ENCODE measurements around the gene PLXDC1. TPM values are rescaled to one million over a fixed set of nuclear protein-coding genes. Genes with fewer than 3 reads are reported as not detected.

The PLXDC1 gene
- total and polyA plus RNA-seq, 2 of the 8 experiments (the other 6 are each of a cell fraction or from before 2014, with no cell fraction given): 4.1 to 14.6 TPM

DNA sequence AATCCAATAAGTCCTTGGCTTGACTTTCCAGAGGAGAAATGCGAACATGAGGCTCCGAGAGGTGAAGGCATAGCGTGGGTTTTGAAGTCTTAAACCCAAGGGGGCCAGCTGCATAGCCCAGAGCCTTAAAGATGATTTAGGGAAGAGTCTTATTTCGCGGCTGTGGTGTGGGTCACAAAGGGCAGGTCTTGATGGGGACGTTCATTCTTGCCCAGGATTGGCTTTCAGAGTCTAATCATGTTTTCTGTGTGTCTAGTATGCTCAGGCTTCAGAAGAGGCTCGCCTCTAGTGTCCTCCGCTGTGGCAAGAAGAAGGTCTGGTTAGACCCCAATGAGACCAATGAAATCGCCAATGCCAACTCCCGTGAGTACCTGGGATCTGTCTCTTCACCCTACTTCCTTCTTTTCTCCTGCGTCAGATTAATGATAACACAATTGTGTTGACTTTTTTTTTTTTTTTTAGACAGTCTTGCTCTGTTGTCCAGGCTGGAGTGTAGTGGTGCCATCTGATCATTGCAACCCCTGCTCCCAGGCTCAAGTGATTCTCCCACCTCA lies 49.6 kb upstream of the PLXDC1 start:
- Histone ChIP-seq H3K9ac (replicated peaks in 1 of 4; ENCODE audit: extremely low read depth in 1 of 4, low read depth in 3 of 4, low read length in 3 of 4) (peak overlapping the region; percentile 93 to 98 (median 98)), H3K9me3 (ENCODE audit: insufficient read depth in 2 of 2, low read depth in 1 of 2, low read length in 1 of 2) (no peaks in the 10 kb centered on the region), H3K27me3 (replicated peaks in 1 of 4; ENCODE audit: control insufficient read depth in 3 of 4, extremely low read depth in 1 of 4, insufficient read depth in 3 of 4, low read length in 3 of 4) (no peaks in the 10 kb centered on the region), H3K79me1 (ENCODE audit: low read depth, low read length) (peaks cover 2% of the 10 kb centered on the region), H3K23me2 (ENCODE audit: low read depth, low read length) (peaks cover 11% of the 10 kb centered on the region), H3K56ac (replicated peaks; ENCODE audit: insufficient read length, low read depth, low read length) (peak overlapping the region; percentile 62), H2BK120ac (replicated peaks; ENCODE audit: low read depth, low read length) (no peak overlapping the region), H4K20me1 (replicated peaks in 1 of 2; ENCODE audit: control insufficient read depth in 1 of 2, insufficient read depth in 2 of 2, low read length in 2 of 2) (peaks cover 5% of the 10 kb centered on the region in 2 experiments), H4K8ac (ENCODE audit: extremely low read depth, insufficient read depth, low read length) (no peak overlapping the region), H3K23ac (ENCODE audit: insufficient read length) (no peak overlapping the region), H3K14ac (ENCODE audit: insufficient read length) (no peak overlapping the region), H3K4me2 (ENCODE audit: insufficient read depth in 1 of 2, low read depth in 2 of 2, low read length in 2 of 2) (peak overlapping the region; percentile 87 to 92), H2BK12ac (ENCODE audit: low read depth, low read length) (no peak overlapping the region), H2AFZ (ENCODE audit: low read length) (no peak overlapping the region), H3K4ac (replicated peaks; ENCODE audit: insufficient read length, low read depth, low read length) (peak overlapping the region; percentile 19), H2BK20ac (ENCODE audit: low read length) (no peak overlapping the region), H2BK15ac (ENCODE audit: low read length) (no peak overlapping the region), H4K5ac (ENCODE audit: insufficient read length, low read depth, low read length) (no peak overlapping the region), H4K91ac (replicated peaks; ENCODE audit: insufficient read length, low read length) (peak overlapping the region; percentile 12), H3K4me3 (ENCODE audit: extremely low read depth in 1 of 4, insufficient read depth in 2 of 4, low read depth in 3 of 4, low read length in 4 of 4) (peak overlapping the region; percentile 85 to 96 (median 92)), H3K4me1 (replicated peaks in 1 of 4; ENCODE audit: control insufficient read depth in 3 of 4, insufficient read depth in 4 of 4, low read length in 3 of 4) (peaks cover 4 to 13% (median 9%) of the 10 kb centered on the region in 4 experiments), H3K27ac (ENCODE audit: low read depth, low read length) (peak overlapping the region; percentile 99; the same call in 1 of the 2 replicates), H2BK5ac (ENCODE audit: low read depth, low read length) (no peak overlapping the region), H3K79me2 (ENCODE audit: control insufficient read depth in 1 of 2, insufficient read depth in 2 of 2, low read length in 2 of 2) (peaks cover 7 to 31% of the 10 kb centered on the region in 2 experiments), H2AK5ac (ENCODE audit: low read depth, low read length) (no peak overlapping the region), H3K36me3 (ENCODE audit: control insufficient read depth in 2 of 4, insufficient read depth in 4 of 4, low read length in 3 of 4) (peaks cover 30 to 44% (median 38%) of the 10 kb centered on the region in 4 experiments), H3K18ac (ENCODE audit: extremely low read depth, low read length) (no peak overlapping the region)
- ChIA-PET POLR2A (ENCODE audit: partially characterized antibody) (interaction anchor here (0.6 to 9.5 kb wide), 17 partner anchors 7 to 376 kb away, joined by 3 to 92 read pairs (median 7); partner anchors contain the start of genes CWC25 and STAC2), CTCF (ENCODE audit: partially characterized antibody) (interaction anchor here (0.6 to 24.1 kb wide), 3 partner anchors 21 to 39 kb away, joined by 3 to 982 read pairs (median 5); no protein-coding TSS in a partner anchor)
- no peak for DNase-seq (ENCODE audit: low read depth in 1 of 2, low spot score in 2 of 2)
- TF ChIP-seq CHD2 (IDR thresholded peaks at IDR 0.05; ENCODE audit: low read length) (no peak), POLR2A (IDR thresholded peaks at IDR 0.05; ENCODE audit: control extremely low read depth in 1 of 2, low read depth in 2 of 2, low read length in 2 of 2) (peak; percentile 49 to 72; a peak in 2 of 3 replicates), GTF2F1 (IDR thresholded peaks at IDR 0.05; ENCODE audit: borderline replicate concordance, low read depth, low read length) (no peak), SP1 (IDR thresholded peaks at IDR 0.05; ENCODE audit: low read depth, low read length) (no peak), NANOG (IDR thresholded peaks at IDR 0.05; ENCODE audit: insufficient read depth, low read depth, low read length, poor library complexity, severe bottlenecking) (no peak), POLR2AphosphoS5 (IDR thresholded peaks at IDR 0.05; ENCODE audit: low read depth, low read length) (peak; percentile 25; the same call in 1 of the 2 replicates), SUZ12 (IDR thresholded peaks at IDR 0.05; ENCODE audit: low read length) (no peak), SIX5 (IDR thresholded peaks at IDR 0.05; ENCODE audit: low read depth, low read length) (no peak), RXRA (IDR thresholded peaks at IDR 0.05; ENCODE audit: insufficient read depth, low read depth, low read length) (no peak), BRCA1 (IDR thresholded peaks at IDR 0.05; ENCODE audit: low read depth, low read length) (no peak)
- TF ChIP-seq, protein P1, sequence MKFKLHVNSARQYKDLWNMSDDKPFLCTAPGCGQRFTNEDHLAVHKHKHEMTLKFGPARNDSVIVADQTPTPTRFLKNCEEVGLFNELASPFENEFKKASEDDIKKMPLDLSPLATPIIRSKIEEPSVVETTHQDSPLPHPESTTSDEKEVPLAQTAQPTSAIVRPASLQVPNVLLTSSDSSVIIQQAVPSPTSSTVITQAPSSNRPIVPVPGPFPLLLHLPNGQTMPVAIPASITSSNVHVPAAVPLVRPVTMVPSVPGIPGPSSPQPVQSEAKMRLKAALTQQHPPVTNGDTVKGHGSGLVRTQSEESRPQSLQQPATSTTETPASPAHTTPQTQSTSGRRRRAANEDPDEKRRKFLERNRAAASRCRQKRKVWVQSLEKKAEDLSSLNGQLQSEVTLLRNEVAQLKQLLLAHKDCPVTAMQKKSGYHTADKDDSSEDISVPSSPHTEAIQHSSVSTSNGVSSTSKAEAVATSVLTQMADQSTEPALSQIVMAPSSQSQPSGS (IDR thresholded peaks at IDR 0.05; ENCODE audit: low read length): no peak
- FAIRE-seq: no peak
- 70% methylated on average over 11 of the region's 11 CpGs; no CpG with 5 or more reads in 1 of the 2 experiments for WGBS, 2 experiments (ENCODE audit: extremely low coverage in 1 of 2, insufficient coverage in 1 of 2, insufficient read length in 1 of 2, insufficient replicate concordance in 2 of 2, low coverage in 1 of 2, low lambda C conversion rate in 2 of 2, missing lambda C conversion rate in 1 of 2)

All from H1 (cell line).